NT2/D1 (cell line): ENCODE data around the gene ASPHD2.

Experiments
- SUZ12 ChIP-seq: IDR thresholded peaks from 2 replicates; pipeline ENCODE4 v1.6.1; 2011; ENCODE audit not compliant: insufficient read length, insufficient read depth; ENCODE audit errors: extremely low read depth
- YY1 ChIP-seq: IDR thresholded peaks from 2 replicates; pipeline ENCODE4 v1.6.1; 2011; ENCODE audit not compliant: insufficient read length, insufficient read depth

GRCh38 chr22:26417406-26417805, 11.7 kb upstream of the ASPHD2 start:
- TF ChIP-seq SUZ12 (no peak), YY1 (no peak)
